Activated CD8-positive, alpha-beta T cell treated with anti-CD3 and anti-CD28 coated beads for 36 hours (primary cell): ENCODE measurements around the gene SLC44A5. TPM values are rescaled to one million over a fixed set of nuclear protein-coding genes. Genes with fewer than 3 reads are reported as not detected.
A peak's percentile ranks its signal among the peaks of the same experiment; 100 is the strongest.
"Not testable (repeated sequence)": the region's sequence is repeated elsewhere in the genome, so short reads cannot be mapped to it uniquely, and the experiment has no call there.

Source experiments
- ATAC-seq: fragments of 200-7000 bp; cut with Tn5 transposase; one replicate; pipeline ENCODE4 v1.10.0; 2021; ENCODE audit warnings: mild to moderate bottlenecking, moderate library complexity
- CTCF ChIA-PET: fragments of 350-600 bp; sonication (Branson Sonifier 250); formaldehyde crosslinking; loops from one replicate; lab custom pipeline; 2021; ENCODE audit warnings: antibody characterized with exemption; lab: Charles Lee
- POLR2A ChIA-PET: fragments of 350-600 bp; sonication (Branson Sonifier 250); formaldehyde crosslinking; loops from one replicate; lab custom pipeline; 2021; ENCODE audit warnings: antibody characterized with exemption; lab: Charles Lee
- DNase-seq: peaks from one replicate; pipeline ENCODE4 v3.0.0-alpha.2; 2020
- H3K27ac Mint-ChIP-seq: one replicate; pipeline ENCODE4 v1.8.0; 2021; ENCODE audit warnings: mild to moderate bottlenecking, mixed read lengths
- H3K27me3 Mint-ChIP-seq: one replicate; pipeline ENCODE4 v1.8.0; 2021; ENCODE audit warnings: mixed read lengths
- H3K36me3 Mint-ChIP-seq: one replicate; pipeline ENCODE4 v1.8.0; 2021; ENCODE audit warnings: low read depth, mixed read lengths
- H3K4me1 Mint-ChIP-seq: one replicate; pipeline ENCODE4 v1.8.0; 2021; ENCODE audit warnings: low read depth, mixed read lengths
- H3K4me3 Mint-ChIP-seq: one replicate; pipeline ENCODE4 v1.8.0; 2021; ENCODE audit warnings: mild to moderate bottlenecking, moderate library complexity, mixed read lengths
- H3K9me3 Mint-ChIP-seq: one replicate; pipeline ENCODE4 v1.8.0; 2021; ENCODE audit warnings: mixed read lengths
- intact Hi-C: fragments of 100-400 bp; cut with micrococcal nuclease; formaldehyde crosslinking; loops from one replicate; pipeline ENCODE4 v1.10.0; 2022
- total RNA-seq, 2 experiments: library from RNA; stranded (reverse); gene quantifications; one replicate each; pipeline ENCODE4 v1.2.3, GENCODE V29; 2021
- TF ChIP-seq, protein P1 (sequence below): fragments of 200-600 bp; IDR thresholded peaks from one replicate; pipeline ENCODE4 v1.8.0; 2022; ENCODE audit warnings: antibody characterized with exemption, mild to moderate bottlenecking

Gene SLC44A5
- total RNA-seq, 2 experiments from 2014 or later = 0.11 to 0.22 TPM

DNA sequence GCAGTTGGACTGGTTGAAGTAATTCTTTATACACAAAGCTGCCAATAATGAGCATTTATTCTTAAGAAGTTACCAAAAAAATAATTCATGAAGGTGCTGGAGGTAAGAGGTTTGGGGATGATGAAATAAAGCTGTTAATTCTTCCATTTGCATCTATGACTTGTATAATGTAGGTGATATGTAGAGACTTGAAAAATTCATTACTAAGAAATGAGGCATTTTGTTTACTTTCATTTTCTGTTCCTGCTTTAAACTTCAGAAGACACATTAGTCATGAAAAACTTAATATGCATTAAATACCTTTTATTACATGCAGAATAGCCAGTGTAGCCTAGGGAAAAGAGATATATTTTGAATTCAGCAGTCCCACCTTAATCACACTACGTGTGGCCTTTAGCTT, 214.2 kb downstream of the SLC44A5 start:
- CTCF ChIA-PET = no interaction called here
- no peak overlapping the region for H3K4me3 Mint-ChIP-seq

DNA sequence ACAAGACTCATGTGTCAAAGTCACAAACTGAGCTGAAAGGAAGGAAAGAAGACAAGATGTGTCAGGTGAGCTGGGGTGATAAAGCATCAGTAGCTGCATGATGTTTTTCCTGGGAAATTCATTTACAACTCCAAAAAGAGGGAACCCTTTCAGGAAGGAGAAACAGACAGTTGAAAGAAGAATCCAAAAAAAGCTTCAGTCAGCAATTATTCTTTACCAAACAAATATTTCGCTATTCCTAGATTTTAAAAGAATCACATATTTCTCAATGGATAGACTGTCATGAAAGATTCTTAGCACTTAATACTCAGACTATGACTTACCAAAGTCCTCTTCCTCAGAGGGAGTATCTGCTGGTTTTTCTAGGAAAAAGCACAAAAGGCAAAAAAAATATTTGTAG, 214.7 kb downstream of the SLC44A5 start:
- Mint-ChIP-seq H3K36me3 (no peaks in the 10 kb centered on the region), H3K4me1 (no peaks in the 10 kb centered on the region), H3K27ac (no peak overlapping the region), H3K9me3 (no peaks in the 10 kb centered on the region), H3K27me3 (no peaks in the 10 kb centered on the region), H3K4me3 (no peak overlapping the region)
- intact Hi-C loops = no loop called here
- DNase-seq (no peak), ATAC-seq (no peak)
- ChIA-PET POLR2A (no interaction called here), CTCF (no interaction called here)
- TF ChIP-seq, protein P1, sequence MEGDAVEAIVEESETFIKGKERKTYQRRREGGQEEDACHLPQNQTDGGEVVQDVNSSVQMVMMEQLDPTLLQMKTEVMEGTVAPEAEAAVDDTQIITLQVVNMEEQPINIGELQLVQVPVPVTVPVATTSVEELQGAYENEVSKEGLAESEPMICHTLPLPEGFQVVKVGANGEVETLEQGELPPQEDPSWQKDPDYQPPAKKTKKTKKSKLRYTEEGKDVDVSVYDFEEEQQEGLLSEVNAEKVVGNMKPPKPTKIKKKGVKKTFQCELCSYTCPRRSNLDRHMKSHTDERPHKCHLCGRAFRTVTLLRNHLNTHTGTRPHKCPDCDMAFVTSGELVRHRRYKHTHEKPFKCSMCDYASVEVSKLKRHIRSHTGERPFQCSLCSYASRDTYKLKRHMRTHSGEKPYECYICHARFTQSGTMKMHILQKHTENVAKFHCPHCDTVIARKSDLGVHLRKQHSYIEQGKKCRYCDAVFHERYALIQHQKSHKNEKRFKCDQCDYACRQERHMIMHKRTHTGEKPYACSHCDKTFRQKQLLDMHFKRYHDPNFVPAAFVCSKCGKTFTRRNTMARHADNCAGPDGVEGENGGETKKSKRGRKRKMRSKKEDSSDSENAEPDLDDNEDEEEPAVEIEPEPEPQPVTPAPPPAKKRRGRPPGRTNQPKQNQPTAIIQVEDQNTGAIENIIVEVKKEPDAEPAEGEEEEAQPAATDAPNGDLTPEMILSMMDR = no peak

More for the DNA sequence above, 214.2 kb downstream of the SLC44A5 start:
- Mint-ChIP-seq H3K27ac (no peak overlapping the region), H3K4me1 (no peaks in the 10 kb centered on the region), H3K27me3 (no peaks in the 10 kb centered on the region), H3K9me3 (no peaks in the 10 kb centered on the region), H3K36me3 (no peaks in the 10 kb centered on the region)
- no peak for DNase-seq
- ATAC-seq = no peak
- TF ChIP-seq, protein P1 = no peak
- intact Hi-C loops = no loop called here
- POLR2A ChIA-PET = no interaction called here

DNA sequence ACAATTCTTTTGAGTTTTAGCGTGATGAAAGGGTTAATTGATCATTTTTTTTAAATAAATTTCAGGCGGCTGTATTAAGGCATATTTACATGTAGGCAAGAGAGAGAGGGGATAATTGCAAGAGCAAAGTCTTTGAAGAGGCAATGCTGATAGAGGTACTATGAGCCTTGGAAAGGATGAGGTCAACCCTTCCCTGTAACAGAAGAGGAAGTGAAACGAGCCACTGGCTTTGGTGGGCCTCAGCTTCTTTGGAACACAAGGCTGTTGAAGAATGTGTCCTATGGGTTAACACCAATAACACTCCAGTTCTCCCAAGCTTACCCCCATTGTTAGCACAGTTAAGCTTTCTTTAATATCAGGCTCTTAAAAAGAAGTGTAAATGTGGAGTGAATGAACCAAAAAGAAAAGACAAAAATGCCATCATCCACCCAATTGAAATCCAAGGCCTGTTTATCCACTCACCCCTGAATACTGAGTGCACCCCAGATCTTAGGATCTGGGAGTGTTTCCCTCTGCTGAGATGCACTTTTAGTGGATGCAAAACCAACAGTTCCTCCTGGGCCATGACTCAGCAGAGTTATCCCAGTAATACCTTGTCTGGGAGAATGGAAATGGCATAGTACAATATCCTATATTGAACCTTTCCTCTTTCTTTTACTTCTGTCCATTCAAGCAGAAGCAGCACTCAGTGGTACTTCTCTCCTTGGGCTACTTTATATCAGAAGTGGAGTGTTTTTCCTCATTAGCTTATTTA, 216.4 kb downstream of the SLC44A5 start:
- intact Hi-C loops = no loop called here
- ChIA-PET CTCF (no interaction called here), POLR2A (no interaction called here)
- TF ChIP-seq, protein P1 = no peak
- H3K27ac Mint-ChIP-seq = no peak overlapping the region
- no peak for ATAC-seq
- no peaks in the 10 kb centered on the region for H3K4me1 Mint-ChIP-seq
- DNase-seq = no peak
- H3K27me3 Mint-ChIP-seq = no peaks in the 10 kb centered on the region
- H3K9me3 Mint-ChIP-seq = peaks cover 7% of the 10 kb centered on the region
- no peaks in the 10 kb centered on the region for H3K36me3 Mint-ChIP-seq
- no peak overlapping the region for H3K4me3 Mint-ChIP-seq

DNA sequence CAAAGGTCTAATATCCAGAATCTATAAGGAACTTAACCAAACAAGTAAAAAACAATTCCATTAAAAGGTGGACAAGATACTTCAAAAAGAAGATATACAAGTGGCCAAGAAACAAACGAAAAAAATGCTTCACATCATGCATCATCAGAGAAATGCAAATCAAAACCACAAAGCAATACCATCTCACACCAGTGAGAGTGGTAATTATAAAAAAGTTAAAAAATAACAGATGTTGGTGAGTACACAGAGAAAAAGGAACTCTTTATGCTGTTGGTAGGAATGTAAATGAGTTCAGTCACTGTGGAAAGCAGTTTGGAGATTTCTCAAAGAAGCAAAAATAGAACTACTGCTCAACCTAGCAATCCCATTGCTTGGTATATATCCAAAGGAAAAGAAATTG, 218.6 kb downstream of the SLC44A5 start:
- intact Hi-C loops = no loop called here
- H3K27me3 Mint-ChIP-seq = no peaks in the 10 kb centered on the region
- no peaks in the 10 kb centered on the region for H3K36me3 Mint-ChIP-seq
- ChIA-PET POLR2A (no interaction called here), CTCF (no interaction called here)
- H3K4me1 Mint-ChIP-seq = no peaks in the 10 kb centered on the region
- no peak overlapping the region for H3K4me3 Mint-ChIP-seq
- TF ChIP-seq, protein P1 = no peak
- H3K27ac Mint-ChIP-seq = no peak overlapping the region
- no peak for ATAC-seq
- no peak for DNase-seq
- H3K9me3 Mint-ChIP-seq = peaks cover 8% of the 10 kb centered on the region

DNA sequence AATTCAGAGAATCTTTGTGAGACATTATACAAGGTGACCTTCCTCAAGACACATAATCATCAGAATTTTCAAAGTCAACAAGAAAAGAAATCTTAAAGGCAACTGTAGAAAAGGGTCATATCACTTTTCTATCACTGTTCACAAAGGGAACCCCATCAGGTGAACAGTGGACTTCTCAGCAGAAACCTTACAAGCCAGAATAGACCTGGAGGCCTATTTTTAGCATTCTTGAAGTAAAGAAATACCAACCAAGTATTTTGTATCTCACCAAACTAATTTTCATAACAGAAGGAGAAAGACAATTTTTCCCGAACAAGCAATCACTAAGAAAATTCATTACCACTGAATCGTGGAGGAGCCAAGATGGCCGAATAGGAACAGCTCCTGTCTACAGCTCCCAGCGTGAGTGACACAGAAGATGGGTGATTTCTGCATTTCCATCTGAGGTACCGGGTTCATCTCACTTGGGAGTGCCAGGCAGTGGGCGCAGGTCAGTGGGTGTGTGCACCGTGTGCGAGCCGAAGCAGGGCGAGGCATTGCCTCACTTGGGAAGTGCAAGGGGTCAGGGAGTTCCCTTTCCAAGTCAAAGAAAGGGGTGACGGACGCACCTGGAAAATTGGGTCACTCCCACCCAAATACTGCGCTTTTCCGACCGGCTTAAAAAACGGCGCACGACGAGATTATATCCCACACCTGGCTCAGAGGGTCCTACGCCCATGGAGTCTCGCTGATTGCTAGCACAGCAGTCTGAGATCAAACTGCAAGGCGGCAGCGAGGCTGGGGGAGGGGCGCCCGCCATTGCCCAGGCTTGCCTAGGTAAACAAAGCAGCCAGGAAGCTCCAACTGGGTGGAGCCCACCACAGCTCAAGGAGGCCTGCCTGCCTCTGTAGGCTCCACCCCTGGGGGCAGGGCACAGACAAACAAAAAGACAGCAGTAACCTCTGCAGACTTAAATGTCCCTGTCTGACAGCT, 235.2 kb downstream of the SLC44A5 start:
- DNase-seq, H3K9me3 Mint-ChIP-seq, CTCF ChIA-PET, H3K4me1 Mint-ChIP-seq, H3K36me3 Mint-ChIP-seq, POLR2A ChIA-PET, ATAC-seq, H3K27me3 Mint-ChIP-seq, intact Hi-C loops: not testable (repeated sequence)
- Mint-ChIP-seq H3K4me3 (peak overlapping the region; percentile 77), H3K27ac (peak overlapping the region; percentile 80)
